ENCODE data around the gene DEFB118. TPM values are rescaled to one million over a fixed set of nuclear protein-coding genes. Genes with fewer than 3 reads are reported as not detected.

The DEFB118 gene
- total and polyA plus RNA-seq, 9 of the 15 experiments (the other 6 are each of a cell fraction or from before 2014, with no cell fraction given), result not detected

DNA sequence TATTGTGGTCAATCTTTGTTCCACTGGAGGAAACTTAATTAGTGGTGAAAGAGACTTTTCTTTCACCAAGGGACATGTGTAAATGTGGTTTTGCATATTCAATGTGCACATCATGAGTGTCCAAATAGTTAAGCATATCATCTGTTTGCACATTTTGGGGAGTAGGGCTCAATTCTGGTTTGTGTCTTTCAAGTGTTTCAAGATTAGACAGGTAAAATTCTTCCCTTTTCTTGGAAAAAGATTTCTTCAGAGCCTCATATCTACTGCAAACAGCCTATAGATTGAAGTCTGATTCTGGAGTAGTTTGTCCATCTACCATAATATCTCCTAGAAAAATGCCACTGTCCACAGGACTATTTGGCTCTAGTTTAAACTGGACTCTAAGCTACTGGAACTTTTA is 26.9 kb upstream of the DEFB118 start (continued):
- TF ChIP-seq, protein P1, sequence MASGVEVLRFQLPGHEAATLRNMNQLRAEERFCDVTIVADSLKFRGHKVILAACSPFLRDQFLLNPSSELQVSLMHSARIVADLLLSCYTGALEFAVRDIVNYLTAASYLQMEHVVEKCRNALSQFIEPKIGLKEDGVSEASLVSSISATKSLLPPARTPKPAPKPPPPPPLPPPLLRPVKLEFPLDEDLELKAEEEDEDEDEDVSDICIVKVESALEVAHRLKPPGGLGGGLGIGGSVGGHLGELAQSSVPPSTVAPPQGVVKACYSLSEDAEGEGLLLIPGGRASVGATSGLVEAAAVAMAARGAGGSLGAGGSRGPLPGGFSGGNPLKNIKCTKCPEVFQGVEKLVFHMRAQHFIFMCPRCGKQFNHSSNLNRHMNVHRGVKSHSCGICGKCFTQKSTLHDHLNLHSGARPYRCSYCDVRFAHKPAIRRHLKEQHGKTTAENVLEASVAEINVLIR (CRISPR knock-in tag; IDR thresholded peaks at IDR 0.05), result no peak
- TF ChIP-seq, protein P2, sequence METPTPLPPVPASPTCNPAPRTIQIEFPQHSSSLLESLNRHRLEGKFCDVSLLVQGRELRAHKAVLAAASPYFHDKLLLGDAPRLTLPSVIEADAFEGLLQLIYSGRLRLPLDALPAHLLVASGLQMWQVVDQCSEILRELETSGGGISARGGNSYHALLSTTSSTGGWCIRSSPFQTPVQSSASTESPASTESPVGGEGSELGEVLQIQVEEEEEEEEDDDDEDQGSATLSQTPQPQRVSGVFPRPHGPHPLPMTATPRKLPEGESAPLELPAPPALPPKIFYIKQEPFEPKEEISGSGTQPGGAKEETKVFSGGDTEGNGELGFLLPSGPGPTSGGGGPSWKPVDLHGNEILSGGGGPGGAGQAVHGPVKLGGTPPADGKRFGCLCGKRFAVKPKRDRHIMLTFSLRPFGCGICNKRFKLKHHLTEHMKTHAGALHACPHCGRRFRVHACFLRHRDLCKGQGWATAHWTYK (CRISPR knock-in tag; IDR thresholded peaks at IDR 0.05), result no peak
- TF ChIP-seq TAL1 (IDR thresholded peaks at IDR 0.05) (peak; percentile 79), ZBED1 (IDR thresholded peaks at IDR 0.05) (no peak), NR3C1 (CRISPR knock-in tag; IDR thresholded peaks at IDR 0.05) (no peak), ZNF696 (CRISPR knock-in tag; conservative IDR thresholded peaks at IDR 0.05) (no peak), ZNF133 (CRISPR knock-in tag; IDR thresholded peaks at IDR 0.05) (no peak)
- TF ChIP-seq, protein P3, sequence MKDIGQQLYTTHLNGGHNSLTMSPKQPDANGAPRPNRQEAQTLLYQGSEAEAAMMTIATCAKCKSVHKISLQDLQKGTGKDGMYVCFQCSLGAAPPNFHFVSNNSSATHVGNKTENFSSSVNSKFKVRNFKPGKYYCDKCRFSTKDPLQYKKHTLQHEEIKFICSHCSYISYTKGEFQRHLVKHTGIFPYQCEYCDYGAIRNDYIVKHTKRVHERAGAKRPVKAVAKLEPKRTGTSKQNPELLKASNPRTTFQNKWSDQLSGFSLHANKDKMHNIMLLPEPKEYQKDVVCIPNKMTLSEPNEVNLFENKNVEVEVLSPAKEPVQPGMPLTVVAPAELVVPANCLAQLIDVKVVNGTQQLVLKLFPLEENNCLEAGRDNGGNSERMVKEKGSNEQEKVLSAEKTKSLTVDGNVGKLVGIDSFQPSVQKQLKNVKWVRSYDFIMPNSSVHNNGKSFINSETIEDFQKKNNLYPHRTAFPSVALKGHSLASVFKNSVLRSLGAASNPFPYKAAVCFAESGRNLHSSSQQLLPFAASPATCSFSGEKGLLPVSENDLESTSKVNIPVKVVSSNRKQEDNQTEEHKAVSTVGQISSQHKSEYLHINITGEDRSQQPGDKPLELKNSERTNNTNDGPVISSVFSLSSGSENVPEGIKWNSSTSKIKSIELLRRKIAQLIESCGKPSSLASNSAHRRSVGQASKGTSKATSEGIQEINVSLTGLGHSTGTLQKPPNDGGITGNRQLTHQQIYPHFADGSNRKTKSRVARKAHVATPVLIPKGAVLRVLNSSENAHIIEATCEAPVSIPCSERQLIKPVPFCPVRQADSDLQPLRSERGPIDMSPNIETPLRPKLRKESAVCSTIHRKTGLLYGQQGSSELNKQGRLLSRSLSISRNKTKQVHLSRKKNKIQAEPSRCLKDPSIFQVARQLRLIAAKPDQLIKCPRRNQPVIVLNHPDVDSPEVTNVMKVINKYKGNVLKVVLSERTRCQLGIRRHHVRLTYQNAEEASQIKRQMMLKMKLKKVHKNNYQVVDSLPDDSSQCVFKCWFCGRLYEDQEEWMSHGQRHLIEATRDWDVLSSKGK (CRISPR knock-in tag; IDR thresholded peaks at IDR 0.05), result no peak
- TF ChIP-seq, protein P4, sequence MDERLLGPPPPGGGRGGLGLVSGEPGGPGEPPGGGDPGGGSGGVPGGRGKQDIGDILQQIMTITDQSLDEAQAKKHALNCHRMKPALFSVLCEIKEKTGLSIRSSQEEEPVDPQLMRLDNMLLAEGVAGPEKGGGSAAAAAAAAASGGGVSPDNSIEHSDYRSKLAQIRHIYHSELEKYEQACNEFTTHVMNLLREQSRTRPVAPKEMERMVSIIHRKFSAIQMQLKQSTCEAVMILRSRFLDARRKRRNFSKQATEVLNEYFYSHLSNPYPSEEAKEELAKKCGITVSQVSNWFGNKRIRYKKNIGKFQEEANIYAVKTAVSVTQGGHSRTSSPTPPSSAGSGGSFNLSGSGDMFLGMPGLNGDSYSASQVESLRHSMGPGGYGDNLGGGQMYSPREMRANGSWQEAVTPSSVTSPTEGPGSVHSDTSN (CRISPR knock-in tag; IDR thresholded peaks at IDR 0.05; ENCODE audit: low read depth), result no peak
- TF ChIP-seq, protein P4 (tag; conservative IDR thresholded peaks at IDR 0.05; ENCODE audit: low read depth), result no peak

Measured in K562 (cell line).